ENCODE measurements around the gene SKI. TPM values are rescaled to one million over a fixed set of nuclear protein-coding genes. Genes with fewer than 3 reads are reported as not detected.

The SKI gene
- total and polyA plus RNA-seq, 2 experiments from 2014 or later = 9.3 to 66.8 TPM

DNA sequence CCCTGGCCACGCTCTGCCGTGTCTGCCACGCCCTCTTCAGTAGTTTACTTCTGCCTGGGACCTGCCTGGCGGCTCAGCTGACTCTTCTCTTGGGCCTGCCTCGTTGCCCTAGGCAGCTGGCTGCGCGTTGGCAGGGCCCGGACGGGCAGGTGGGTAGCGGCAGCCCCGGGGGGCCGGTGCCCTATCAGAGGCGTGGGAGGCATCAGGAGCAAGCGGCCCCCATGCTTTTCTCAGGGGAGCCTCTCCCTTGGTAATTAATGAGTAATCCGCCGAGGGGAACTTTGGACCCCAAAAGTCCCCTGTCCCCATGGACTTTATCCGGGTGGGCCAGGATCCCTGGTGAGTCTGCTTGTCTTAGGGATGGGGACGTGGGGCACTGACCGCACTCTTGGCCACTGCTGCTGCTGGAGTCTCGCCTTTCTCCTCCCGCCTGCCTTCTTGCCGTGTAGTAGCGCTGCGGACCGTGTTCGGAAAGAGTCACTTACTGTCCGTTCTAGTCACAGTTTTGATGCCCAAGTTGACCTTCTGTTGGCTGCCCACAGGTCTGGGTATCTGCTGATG, 22.7 kb downstream of the SKI start:
- Histone ChIP-seq H3K79me2 (replicated peaks; ENCODE audit: insufficient read depth) (peaks cover 94% of the 10 kb centered on the region), H3K4me3 (no peak overlapping the region), H3K4me2 (peak overlapping the region; percentile 38; the same call in 1 of the 2 replicates), H3F3A (replicated peaks; ENCODE audit: low read depth) (peaks cover 31% of the 10 kb centered on the region), H2AFZ (no peak overlapping the region), H3K27ac (ENCODE audit: low read depth) (no peak overlapping the region), H3K9me2 (ENCODE audit: insufficient read depth) (0 out of 2 replicates have a peak, but pooled peaks cover 9% of the 10 kb centered on the region), H4K20me1 (replicated peaks; ENCODE audit: insufficient read depth) (peaks cover 15% of the 10 kb centered on the region), H3K4me1 (ENCODE audit: insufficient read depth) (peaks cover 43% of the 10 kb centered on the region), H3K27me3 (ENCODE audit: insufficient read depth) (no peaks in the 10 kb centered on the region), H3K36me3 (ENCODE audit: insufficient read depth) (no peaks in the 10 kb centered on the region)
- H3K36me3 Mint-ChIP-seq (ENCODE audit: low read depth) = peaks cover 22% of the 10 kb centered on the region
- DNase-seq (ENCODE audit: low spot score) (no peak), ATAC-seq (no peak)
- no peak for TF ChIP-seq NANOG (IDR thresholded peaks at IDR 0.05; ENCODE audit: borderline replicate concordance)
- peaks cover 25% of the 10 kb centered on the region for H3K27me3 Mint-ChIP-seq (ENCODE audit: insufficient read depth, low read depth, poor library complexity)
- peaks cover 65% of the 10 kb centered on the region for H3K4me1 Mint-ChIP-seq
- peak overlapping the region; percentile 66 for H3K27ac Mint-ChIP-seq
- no peaks in the 10 kb centered on the region for H3K9me3 Mint-ChIP-seq
- peak overlapping the region; percentile 27; the same call in 1 of the 3 replicates for H3K4me3 Mint-ChIP-seq

DNA sequence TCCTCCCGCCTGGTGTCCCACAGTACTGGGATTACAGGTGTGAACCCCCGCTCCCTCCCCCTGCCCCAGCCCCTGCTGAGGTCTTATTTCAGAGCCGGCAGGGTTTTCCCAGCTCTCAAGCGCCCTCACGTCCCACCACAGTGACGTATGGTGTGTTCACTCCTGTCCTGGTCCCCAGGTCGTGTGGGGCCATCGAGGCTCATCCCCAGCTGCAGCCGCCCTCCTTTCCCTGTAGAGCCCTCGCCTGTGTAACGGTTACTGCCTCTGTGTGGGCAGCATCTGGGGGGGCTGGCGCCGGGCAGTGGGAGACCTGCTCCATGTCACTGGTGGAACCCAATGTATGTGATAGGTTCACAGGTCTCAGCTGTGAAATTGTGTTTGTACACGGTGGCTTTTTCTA, 23.2 kb downstream of the SKI start:
- H4K20me1 ChIP-seq (replicated peaks; ENCODE audit: insufficient read depth) = peaks cover 15% of the 10 kb centered on the region
- no peak for TF ChIP-seq STAT1 (IDR thresholded peaks at IDR 0.05; ENCODE audit: unreplicated experiment)
- TF ChIP-seq EZH2 (IDR thresholded peaks at IDR 0.05; ENCODE audit: low read depth, unreplicated experiment) = no peak
- no peak for TF ChIP-seq EZH2phosphoT487 (IDR thresholded peaks at IDR 0.05; ENCODE audit: unreplicated experiment)
- TF ChIP-seq, protein P1, sequence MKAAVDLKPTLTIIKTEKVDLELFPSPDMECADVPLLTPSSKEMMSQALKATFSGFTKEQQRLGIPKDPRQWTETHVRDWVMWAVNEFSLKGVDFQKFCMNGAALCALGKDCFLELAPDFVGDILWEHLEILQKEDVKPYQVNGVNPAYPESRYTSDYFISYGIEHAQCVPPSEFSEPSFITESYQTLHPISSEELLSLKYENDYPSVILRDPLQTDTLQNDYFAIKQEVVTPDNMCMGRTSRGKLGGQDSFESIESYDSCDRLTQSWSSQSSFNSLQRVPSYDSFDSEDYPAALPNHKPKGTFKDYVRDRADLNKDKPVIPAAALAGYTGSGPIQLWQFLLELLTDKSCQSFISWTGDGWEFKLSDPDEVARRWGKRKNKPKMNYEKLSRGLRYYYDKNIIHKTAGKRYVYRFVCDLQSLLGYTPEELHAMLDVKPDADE (IDR thresholded peaks at IDR 0.05) = no peak
- TF ChIP-seq, protein P2, sequence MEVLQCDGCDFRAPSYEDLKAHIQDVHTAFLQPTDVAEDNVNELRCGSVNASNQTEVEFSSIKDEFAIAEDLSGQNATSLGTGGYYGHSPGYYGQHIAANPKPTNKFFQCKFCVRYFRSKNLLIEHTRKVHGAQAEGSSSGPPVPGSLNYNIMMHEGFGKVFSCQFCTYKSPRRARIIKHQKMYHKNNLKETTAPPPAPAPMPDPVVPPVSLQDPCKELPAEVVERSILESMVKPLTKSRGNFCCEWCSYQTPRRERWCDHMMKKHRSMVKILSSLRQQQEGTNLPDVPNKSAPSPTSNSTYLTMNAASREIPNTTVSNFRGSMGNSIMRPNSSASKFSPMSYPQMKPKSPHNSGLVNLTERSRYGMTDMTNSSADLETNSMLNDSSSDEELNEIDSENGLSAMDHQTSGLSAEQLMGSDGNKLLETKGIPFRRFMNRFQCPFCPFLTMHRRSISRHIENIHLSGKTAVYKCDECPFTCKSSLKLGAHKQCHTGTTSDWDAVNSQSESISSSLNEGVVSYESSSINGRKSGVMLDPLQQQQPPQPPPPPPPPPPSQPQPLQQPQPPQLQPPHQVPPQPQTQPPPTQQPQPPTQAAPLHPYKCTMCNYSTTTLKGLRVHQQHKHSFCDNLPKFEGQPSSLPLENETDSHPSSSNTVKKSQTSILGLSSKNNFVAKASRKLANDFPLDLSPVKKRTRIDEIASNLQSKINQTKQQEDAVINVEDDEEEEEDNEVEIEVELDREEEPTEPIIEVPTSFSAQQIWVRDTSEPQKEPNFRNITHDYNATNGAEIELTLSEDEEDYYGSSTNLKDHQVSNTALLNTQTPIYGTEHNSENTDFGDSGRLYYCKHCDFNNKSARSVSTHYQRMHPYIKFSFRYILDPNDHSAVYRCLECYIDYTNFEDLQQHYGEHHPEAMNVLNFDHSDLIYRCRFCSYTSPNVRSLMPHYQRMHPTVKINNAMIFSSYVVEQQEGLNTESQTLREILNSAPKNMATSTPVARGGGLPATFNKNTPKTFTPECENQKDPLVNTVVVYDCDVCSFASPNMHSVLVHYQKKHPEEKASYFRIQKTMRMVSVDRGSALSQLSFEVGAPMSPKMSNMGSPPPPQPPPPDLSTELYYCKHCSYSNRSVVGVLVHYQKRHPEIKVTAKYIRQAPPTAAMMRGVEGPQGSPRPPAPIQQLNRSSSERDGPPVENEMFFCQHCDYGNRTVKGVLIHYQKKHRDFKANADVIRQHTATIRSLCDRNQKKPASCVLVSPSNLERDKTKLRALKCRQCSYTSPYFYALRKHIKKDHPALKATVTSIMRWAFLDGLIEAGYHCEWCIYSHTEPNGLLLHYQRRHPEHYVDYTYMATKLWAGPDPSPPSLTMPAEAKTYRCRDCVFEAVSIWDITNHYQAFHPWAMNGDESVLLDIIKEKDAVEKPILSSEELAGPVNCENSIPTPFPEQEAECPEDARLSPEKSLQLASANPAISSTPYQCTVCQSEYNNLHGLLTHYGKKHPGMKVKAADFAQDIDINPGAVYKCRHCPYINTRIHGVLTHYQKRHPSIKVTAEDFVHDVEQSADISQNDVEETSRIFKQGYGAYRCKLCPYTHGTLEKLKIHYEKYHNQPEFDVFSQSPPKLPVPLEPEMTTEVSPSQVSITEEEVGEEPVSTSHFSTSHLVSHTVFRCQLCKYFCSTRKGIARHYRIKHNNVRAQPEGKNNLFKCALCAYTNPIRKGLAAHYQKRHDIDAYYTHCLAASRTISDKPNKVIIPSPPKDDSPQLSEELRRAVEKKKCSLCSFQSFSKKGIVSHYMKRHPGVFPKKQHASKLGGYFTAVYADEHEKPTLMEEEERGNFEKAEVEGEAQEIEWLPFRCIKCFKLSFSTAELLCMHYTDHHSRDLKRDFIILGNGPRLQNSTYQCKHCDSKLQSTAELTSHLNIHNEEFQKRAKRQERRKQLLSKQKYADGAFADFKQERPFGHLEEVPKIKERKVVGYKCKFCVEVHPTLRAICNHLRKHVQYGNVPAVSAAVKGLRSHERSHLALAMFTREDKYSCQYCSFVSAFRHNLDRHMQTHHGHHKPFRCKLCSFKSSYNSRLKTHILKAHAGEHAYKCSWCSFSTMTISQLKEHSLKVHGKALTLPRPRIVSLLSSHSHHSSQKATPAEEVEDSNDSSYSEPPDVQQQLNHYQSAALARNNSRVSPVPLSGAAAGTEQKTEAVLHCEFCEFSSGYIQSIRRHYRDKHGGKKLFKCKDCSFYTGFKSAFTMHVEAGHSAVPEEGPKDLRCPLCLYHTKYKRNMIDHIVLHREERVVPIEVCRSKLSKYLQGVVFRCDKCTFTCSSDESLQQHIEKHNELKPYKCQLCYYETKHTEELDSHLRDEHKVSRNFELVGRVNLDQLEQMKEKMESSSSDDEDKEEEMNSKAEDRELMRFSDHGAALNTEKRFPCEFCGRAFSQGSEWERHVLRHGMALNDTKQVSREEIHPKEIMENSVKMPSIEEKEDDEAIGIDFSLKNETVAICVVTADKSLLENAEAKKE (CRISPR knock-in tag; IDR thresholded peaks at IDR 0.05) = no peak
- no peak for TF ChIP-seq CREB1 (CRISPR knock-in tag; IDR thresholded peaks at IDR 0.05; ENCODE audit: low read depth)
- TF ChIP-seq ZNF114 (CRISPR knock-in tag; IDR thresholded peaks at IDR 0.05) = no peak
- TF ChIP-seq ZNF331 (CRISPR knock-in tag; IDR thresholded peaks at IDR 0.05; ENCODE audit: low read depth) = no peak
- TF ChIP-seq JUNB (IDR thresholded peaks at IDR 0.05; ENCODE audit: unreplicated experiment) = no peak
- TF ChIP-seq POLR2AphosphoS5 (IDR thresholded peaks at IDR 0.05; ENCODE audit: low read depth) = no peak
- TF ChIP-seq, protein P3, sequence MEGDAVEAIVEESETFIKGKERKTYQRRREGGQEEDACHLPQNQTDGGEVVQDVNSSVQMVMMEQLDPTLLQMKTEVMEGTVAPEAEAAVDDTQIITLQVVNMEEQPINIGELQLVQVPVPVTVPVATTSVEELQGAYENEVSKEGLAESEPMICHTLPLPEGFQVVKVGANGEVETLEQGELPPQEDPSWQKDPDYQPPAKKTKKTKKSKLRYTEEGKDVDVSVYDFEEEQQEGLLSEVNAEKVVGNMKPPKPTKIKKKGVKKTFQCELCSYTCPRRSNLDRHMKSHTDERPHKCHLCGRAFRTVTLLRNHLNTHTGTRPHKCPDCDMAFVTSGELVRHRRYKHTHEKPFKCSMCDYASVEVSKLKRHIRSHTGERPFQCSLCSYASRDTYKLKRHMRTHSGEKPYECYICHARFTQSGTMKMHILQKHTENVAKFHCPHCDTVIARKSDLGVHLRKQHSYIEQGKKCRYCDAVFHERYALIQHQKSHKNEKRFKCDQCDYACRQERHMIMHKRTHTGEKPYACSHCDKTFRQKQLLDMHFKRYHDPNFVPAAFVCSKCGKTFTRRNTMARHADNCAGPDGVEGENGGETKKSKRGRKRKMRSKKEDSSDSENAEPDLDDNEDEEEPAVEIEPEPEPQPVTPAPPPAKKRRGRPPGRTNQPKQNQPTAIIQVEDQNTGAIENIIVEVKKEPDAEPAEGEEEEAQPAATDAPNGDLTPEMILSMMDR (conservative IDR thresholded peaks at IDR 0.05; ENCODE audit: low read depth in 2 of 2) = no peak
- TF ChIP-seq NANOG (IDR thresholded peaks at IDR 0.05; ENCODE audit: borderline replicate concordance) = no peak

More for the DNA sequence above, 23.2 kb downstream of the SKI start:
- Mint-ChIP-seq H3K9me3 (no peaks in the 10 kb centered on the region), H3K27me3 (ENCODE audit: insufficient read depth, low read depth, poor library complexity) (peaks cover 25% of the 10 kb centered on the region), H3K27ac (peak overlapping the region; percentile 81), H3K4me3 (no peak overlapping the region), H3K4me1 (peaks cover 61% of the 10 kb centered on the region), H3K36me3 (ENCODE audit: low read depth) (peaks cover 22% of the 10 kb centered on the region)
- Histone ChIP-seq H3K27me3 (ENCODE audit: insufficient read depth) (no peaks in the 10 kb centered on the region), H3K79me2 (replicated peaks; ENCODE audit: insufficient read depth) (peaks cover 94% of the 10 kb centered on the region), H3K36me3 (ENCODE audit: insufficient read depth) (no peaks in the 10 kb centered on the region), H3K4me3 (no peak overlapping the region), H3K9me2 (ENCODE audit: insufficient read depth) (0 out of 2 replicates have a peak, but pooled peaks cover 12% of the 10 kb centered on the region), H3K4me2 (0 out of 2 replicates have a peak overlapping the region, but pooled peaks have one; percentile 55), H3F3A (replicated peaks; ENCODE audit: low read depth) (peaks cover 37% of the 10 kb centered on the region), H3K4me1 (ENCODE audit: insufficient read depth) (peaks cover 38% of the 10 kb centered on the region), H3K27ac (ENCODE audit: low read depth) (peak overlapping the region; percentile 69; the same call in 1 of the 2 replicates), H2AFZ (no peak overlapping the region)
- peak; percentile 1; the same call in 1 of the 3 replicates for ATAC-seq
- no peak for DNase-seq (ENCODE audit: low spot score)

Measured in GM23338 (cell line).